ENCODE measurements around the gene MRPL37. TPM values are rescaled to one million over a fixed set of nuclear protein-coding genes. Genes with fewer than 3 reads are reported as not detected.
A peak's percentile ranks its signal among the peaks of the same experiment; 100 is the strongest.

Gene MRPL37
- total and polyA plus RNA-seq, 2 of the 4 experiments (the other 2 are of a cell fraction), result 42.8 to 132 TPM

GRCh38 chr1:54156986-54157385 lies 43.0 kb upstream of the MRPL37 start:
- Histone ChIP-seq H2BK120ac (ENCODE audit: low read depth, low read length) (no peak overlapping the region), H3K79me1 (ENCODE audit: low read depth in 1 of 2, low read length in 2 of 2) (no peaks in the 10 kb centered on the region), H4K91ac (ENCODE audit: insufficient read depth, low read depth, low read length) (no peak overlapping the region), H2BK5ac (ENCODE audit: low read depth, low read length, poor library complexity, severe bottlenecking) (no peak overlapping the region), H4K5ac (ENCODE audit: low read depth, low read length) (no peak overlapping the region), H2AK9ac (replicated peaks; ENCODE audit: low read depth, low read length, poor library complexity) (peak overlapping the region; percentile 65), H3K27ac (ENCODE audit: insufficient read depth, low read length) (no peak overlapping the region), H3K9me3 (ENCODE audit: control insufficient read depth, insufficient read depth, low read length) (no peaks in the 10 kb centered on the region), H2BK20ac (ENCODE audit: low read depth, low read length) (no peak overlapping the region), H3K9me1 (ENCODE audit: insufficient read depth, low read length) (peaks cover 12% of the 10 kb centered on the region; the same call in 1 of the 2 replicates), H3K9ac (ENCODE audit: low read depth, low read length) (no peak overlapping the region), H3K18ac (ENCODE audit: low read depth, low read length) (no peak overlapping the region), H3K4ac (ENCODE audit: low read depth, low read length) (no peak overlapping the region), H3K4me1 (ENCODE audit: control insufficient read depth, insufficient read depth, low read length) (peaks cover 6% of the 10 kb centered on the region), H3K36me3 (ENCODE audit: control insufficient read depth, insufficient read depth, low read length) (no peaks in the 10 kb centered on the region), H4K20me1 (ENCODE audit: insufficient read depth, low read length) (no peaks in the 10 kb centered on the region), H2BK15ac (ENCODE audit: low read depth, low read length) (no peak overlapping the region), H3K56ac (ENCODE audit: extremely low read depth, insufficient read depth, low read length) (no peak overlapping the region), H3K14ac (replicated peaks; ENCODE audit: low read depth, low read length) (no peak overlapping the region), H3K23ac (ENCODE audit: low read depth, low read length) (no peak overlapping the region), H2AK5ac (ENCODE audit: low read depth, low read length) (no peak overlapping the region), H3K4me2 (ENCODE audit: low read depth, low read length) (no peak overlapping the region), H3K27me3 (ENCODE audit: control insufficient read depth, insufficient read depth, low read length) (peaks cover 5% of the 10 kb centered on the region; the same call in 1 of the 2 replicates), H4K8ac (ENCODE audit: low read depth in 2 of 2, low read length in 2 of 2) (no peak overlapping the region), H2AFZ (replicated peaks; ENCODE audit: low read length, poor library complexity) (no peak overlapping the region), H3K4me3 (ENCODE audit: insufficient read depth, low read depth, low read length) (no peak overlapping the region)
- POLR2A ChIA-PET (ENCODE audit: unreplicated experiment), result no interaction called here
- intact Hi-C loops (cut with micrococcal nuclease), result no loop called here
- in situ Hi-C loops (cut with MboI; ENCODE audit: low sequenced_read_pairs), result no loop called here
- no peak for DNase-seq
- dilution Hi-C loops (cut with HindIII; ENCODE audit: low sequenced_read_pairs, unreplicated experiment), result no loop called here
- ATAC-seq (ENCODE audit: low read depth), result no peak
- WGBS, 2 experiments (ENCODE audit: extremely low coverage in 2 of 2, insufficient read length in 1 of 2), result 75% methylated on average over 5 of the region's 7 CpGs; no CpG with 5 or more reads in 1 of the 2 experiments
- TF ChIP-seq MXI1 (IDR thresholded peaks at IDR 0.05; ENCODE audit: borderline replicate concordance, low read depth, low read length) (no peak), CEBPB (IDR thresholded peaks at IDR 0.05; ENCODE audit: low read depth, low read length) (no peak), CTCF (conservative IDR thresholded peaks at IDR 0.05; ENCODE audit: low read depth, low read length) (no peak), RCOR1 (IDR thresholded peaks at IDR 0.05; ENCODE audit: insufficient replicate concordance, low read length) (no peak), ELK1 (IDR thresholded peaks at IDR 0.05; ENCODE audit: borderline replicate concordance, low read depth, low read length) (no peak), RAD21 (IDR thresholded peaks at IDR 0.05; ENCODE audit: low read length) (no peak), MAFK (IDR thresholded peaks at IDR 0.05; ENCODE audit: low read depth, low read length) (no peak), NFE2L2 (IDR thresholded peaks at IDR 0.05; ENCODE audit: low read depth, low read length) (no peak), SMC3 (IDR thresholded peaks at IDR 0.05; ENCODE audit: low read depth, low read length) (no peak), RFX5 (IDR thresholded peaks at IDR 0.05; ENCODE audit: low read depth, low read length) (no peak), BHLHE40 (IDR thresholded peaks at IDR 0.05; ENCODE audit: low read depth, low read length) (no peak), MAZ (IDR thresholded peaks at IDR 0.05; ENCODE audit: borderline replicate concordance, low read depth, low read length) (no peak), POLR2A (IDR thresholded peaks at IDR 0.05; ENCODE audit: low read depth, low read length) (no peak)
- CTCF ChIA-PET, result no interaction called here
- BruUV-seq (replicated peaks), result no TSS peak

All from IMR-90 (cell line).